ENCODE data around the gene SLC16A3.

Gene SLC16A3

GRCh38 chr17:82239401-82239925 lies 10.6 kb downstream of the SLC16A3 start:
- DNase-seq (ENCODE audit: low read depth): no peak
- no peak overlapping the region for H3K4me3 ChIP-seq (ENCODE audit: low read length)
- no peak for TF ChIP-seq CTCF (IDR thresholded peaks at IDR 0.05; ENCODE audit: insufficient read depth, low read depth, low read length, missing control alignments)

- no peak for TF ChIP-seq CTCF (IDR thresholded peaks at IDR 0.05; ENCODE audit: insufficient read depth, low read depth, low read length, missing control alignments)
- H3K4me3 ChIP-seq (ENCODE audit: low read length): no peak overlapping the region
- DNase-seq (ENCODE audit: low read depth): no peak
These were observed 11.2 kb downstream of the SLC16A3 start for GRCh38 chr17:82239926-82240505.

- no peak overlapping the region for H3K4me3 ChIP-seq (ENCODE audit: low read length)
- DNase-seq (ENCODE audit: low read depth): no peak
- no peak for TF ChIP-seq CTCF (IDR thresholded peaks at IDR 0.05; ENCODE audit: insufficient read depth, low read depth, low read length, missing control alignments)
These were observed 11.8 kb downstream of the SLC16A3 start for GRCh38 chr17:82240506-82241182.

GRCh38 chr17:82241183-82241925 lies 12.5 kb downstream of the SLC16A3 start:
- DNase-seq (ENCODE audit: low read depth): peak; percentile 81
- TF ChIP-seq CTCF (IDR thresholded peaks at IDR 0.05; ENCODE audit: insufficient read depth, low read depth, low read length, missing control alignments): no peak
- no peak overlapping the region for H3K4me3 ChIP-seq (ENCODE audit: low read length)

GRCh38 chr17:82241926-82242697 lies 13.3 kb downstream of the SLC16A3 start:
- H3K4me3 ChIP-seq (ENCODE audit: low read length): no peak overlapping the region
- no peak for TF ChIP-seq CTCF (IDR thresholded peaks at IDR 0.05; ENCODE audit: insufficient read depth, low read depth, low read length, missing control alignments)
- DNase-seq (ENCODE audit: low read depth): peak; percentile 39

- TF ChIP-seq CTCF (IDR thresholded peaks at IDR 0.05; ENCODE audit: insufficient read depth, low read depth, low read length, missing control alignments): no peak
- no peak overlapping the region for H3K4me3 ChIP-seq (ENCODE audit: low read length)
- peak; percentile 41 for DNase-seq (ENCODE audit: low read depth)
These were observed 13.8 kb downstream of the SLC16A3 start for GRCh38 chr17:82242698-82242976.
